Muscle of leg (tissue), 11 donors: ENCODE data around the gene PTPRS. TPM values are rescaled to one million over a fixed set of nuclear protein-coding genes. Genes with fewer than 3 reads are reported as not detected.

Experiments used
- DNase-seq: peaks from one replicate; pipeline ENCODE4 v3.0.0; 2013
- H3K27ac ChIP-seq: one replicate; pipeline ENCODE4 v1.5.1; 2013; ENCODE audit warnings: mild to moderate bottlenecking, low read length, control low read depth
- H3K27me3 ChIP-seq: one replicate; pipeline ENCODE4 v1.6.1; 2013; ENCODE audit warnings: low read length; ENCODE audit not compliant: control insufficient read depth, insufficient read depth
- H3K36me3 ChIP-seq: one replicate; pipeline ENCODE4 v1.6.1; 2013; ENCODE audit warnings: low read length; ENCODE audit not compliant: control insufficient read depth, insufficient read depth
- H3K4me1 ChIP-seq: one replicate; pipeline ENCODE4 v1.6.1; 2013; ENCODE audit warnings: low read length; ENCODE audit not compliant: control insufficient read depth, insufficient read depth
- H3K4me3 ChIP-seq: one replicate; pipeline ENCODE4 v1.5.1; 2013; ENCODE audit warnings: low read length, control low read depth
- H3K9me3 ChIP-seq: replicated peaks from 2 replicates; pipeline ENCODE4 v1.6.1; 2013; ENCODE audit warnings: low read depth, low read length; ENCODE audit not compliant: control insufficient read depth
- WGBS: methylation state at CpG from one replicate; pipeline ENCODE4 v1.1.5; 2013; ENCODE audit warnings: missing lambda C conversion rate; ENCODE audit not compliant: insufficient coverage; 5-methylcytosine and 5-hydroxymethylcytosine counted together
- polyA plus RNA-seq, 8 donors: library from polyadenylated mRNA; unstranded; fragments of 120-200 nt; gene quantifications; one replicate each; pipeline versions ENCODE4 v1.2.1 to v1.2.3, GENCODE V29; 2013; ENCODE audit warnings: inconsistent platforms in 1 of 8, low replicate concordance in 1 of 8; ENCODE audit not compliant: insufficient read length in 8 of 8, insufficient read depth in 1 of 8
- total RNA-seq: library from RNA; stranded (reverse); fragments of 120-200 nt; gene quantifications from one replicate; pipeline ENCODE4 v1.2.4, GENCODE V29; 2013

Gene PTPRS
- total and polyA plus RNA-seq, 9 donors, result 30.9 to 60.4 (median 41.2) TPM

- Histone ChIP-seq H3K36me3 (no peaks in the 10 kb centered on the region), H3K4me3 (no peak overlapping the region), H3K27ac (no peak overlapping the region), H3K27me3 (peaks cover 6% of the 10 kb centered on the region), H3K9me3 (no peaks in the 10 kb centered on the region), H3K4me1 (peaks cover 8% of the 10 kb centered on the region)
- 98% methylated on average over 13 of the region's 13 CpGs for WGBS
- no peak for DNase-seq
These were observed 42.1 kb downstream of the PTPRS start for GRCh38 chr19:5298471-5298901.

- H3K4me1 ChIP-seq, result peaks cover 12% of the 10 kb centered on the region
- H3K4me3 ChIP-seq, result no peak overlapping the region
- no peaks in the 10 kb centered on the region for H3K36me3 ChIP-seq
- no peak for DNase-seq
- H3K9me3 ChIP-seq, result no peaks in the 10 kb centered on the region
- peaks cover 10% of the 10 kb centered on the region for H3K27me3 ChIP-seq
- no peak overlapping the region for H3K27ac ChIP-seq
- no CpG with 5 or more reads among the region's 6 CpGs for WGBS
These were observed 43.3 kb downstream of the PTPRS start for GRCh38 chr19:5297272-5297669.

GRCh38 chr19:5296457-5297271, 43.9 kb downstream of the PTPRS start:
- 82% methylated on average over 10 of the region's 16 CpGs for WGBS
- Histone ChIP-seq H3K27me3 (peaks cover 10% of the 10 kb centered on the region), H3K9me3 (no peaks in the 10 kb centered on the region), H3K36me3 (no peaks in the 10 kb centered on the region), H3K27ac (no peak overlapping the region), H3K4me3 (no peak overlapping the region), H3K4me1 (peaks cover 18% of the 10 kb centered on the region)
- no peak for DNase-seq

GRCh38 chr19:5296021-5296420, 44.6 kb downstream of the PTPRS start:
- H3K9me3 ChIP-seq, result no peaks in the 10 kb centered on the region
- no peak overlapping the region for H3K27ac ChIP-seq
- no peak overlapping the region for H3K4me3 ChIP-seq
- WGBS, result 100% methylated on average over 1 of the region's 6 CpGs
- peaks cover 23% of the 10 kb centered on the region for H3K4me1 ChIP-seq
- peaks cover 10% of the 10 kb centered on the region for H3K27me3 ChIP-seq
- no peak for DNase-seq
- H3K36me3 ChIP-seq, result no peaks in the 10 kb centered on the region

- whole genome bisulfite sequencing, result 76% methylated on average over 20 of the region's 22 CpGs
- peaks cover 10% of the 10 kb centered on the region for H3K27me3 ChIP-seq
- DNase-seq, result no peak
These were observed 46.0 kb downstream of the PTPRS start for GRCh38 chr19:5294403-5295160.

GRCh38 chr19:5293612-5294378, 46.8 kb downstream of the PTPRS start:
- H3K36me3 ChIP-seq, result no peaks in the 10 kb centered on the region
- WGBS, result 1% methylated on average over 33 of the region's 47 CpGs
- peak overlapping the region; percentile 72 for H3K4me3 ChIP-seq
- H3K4me1 ChIP-seq, result peaks cover 37% of the 10 kb centered on the region
- H3K27me3 ChIP-seq, result peaks cover 10% of the 10 kb centered on the region
- H3K27ac ChIP-seq, result peak overlapping the region; percentile 82
- no peaks in the 10 kb centered on the region for H3K9me3 ChIP-seq
- peak; percentile 73 for DNase-seq

More at GRCh38 chr19:5294403-5295160, 46.0 kb downstream of the PTPRS start:
- Histone ChIP-seq H3K27ac (peak overlapping the region; percentile 2), H3K4me3 (no peak overlapping the region), H3K9me3 (no peaks in the 10 kb centered on the region), H3K36me3 (no peaks in the 10 kb centered on the region), H3K4me1 (peaks cover 35% of the 10 kb centered on the region)

- H3K4me3 ChIP-seq, result peak overlapping the region; percentile 72
- peak overlapping the region; percentile 82 for H3K27ac ChIP-seq
- peak; percentile 90 for DNase-seq
- peaks cover 9% of the 10 kb centered on the region for H3K27me3 ChIP-seq
- H3K4me1 ChIP-seq, result peaks cover 44% of the 10 kb centered on the region
- H3K36me3 ChIP-seq, result no peaks in the 10 kb centered on the region
- under 1% methylated on average over 48 of the region's 70 CpGs for WGBS
- H3K9me3 ChIP-seq, result no peaks in the 10 kb centered on the region
These were observed 47.6 kb downstream of the PTPRS start for GRCh38 chr19:5292822-5293611.

GRCh38 chr19:5292453-5292821, 48.2 kb downstream of the PTPRS start:
- Histone ChIP-seq H3K4me3 (peak overlapping the region; percentile 65), H3K27ac (no peak overlapping the region), H3K27me3 (peaks cover 9% of the 10 kb centered on the region), H3K9me3 (no peaks in the 10 kb centered on the region), H3K36me3 (no peaks in the 10 kb centered on the region), H3K4me1 (peaks cover 50% of the 10 kb centered on the region)
- WGBS, result 0% methylated on average over 1 of the region's 17 CpGs
- DNase-seq, result no peak

GRCh38 chr19:5291588-5292193, 48.9 kb downstream of the PTPRS start:
- Histone ChIP-seq H3K27me3 (peaks cover 9% of the 10 kb centered on the region), H3K36me3 (no peaks in the 10 kb centered on the region), H3K9me3 (no peaks in the 10 kb centered on the region), H3K27ac (no peak overlapping the region), H3K4me3 (peak overlapping the region; percentile 65), H3K4me1 (peaks cover 52% of the 10 kb centered on the region)
- DNase-seq, result no peak
- WGBS, result 61% methylated on average over 8 of the region's 8 CpGs
